Skin epidermis (tissue), 12 donors: ENCODE data around the gene CPSF3.
A peak's percentile ranks its signal among the peaks of the same experiment; 100 is the strongest.

Experiments used
- H3K27ac ChIP-seq, 21 experiments: fragments of 200-600 bp; sonication (generic) in 11 of 21; one replicate each; pipeline ENCODE4 v1.5.0; 2020; ENCODE audit warnings: mild to moderate bottlenecking in 3 of 21, inconsistent platforms in 2 of 21, moderate library complexity in 2 of 21
- H3K4me3 ChIP-seq, 7 experiments: fragments of 200-600 bp; sonication (generic) in 2 of 7; one replicate each; pipeline ENCODE4 v1.5.0; 2020; ENCODE audit warnings: inconsistent platforms in 2 of 7, mild to moderate bottlenecking in 2 of 7, moderate library complexity in 1 of 7

CPSF3 gene

DNA sequence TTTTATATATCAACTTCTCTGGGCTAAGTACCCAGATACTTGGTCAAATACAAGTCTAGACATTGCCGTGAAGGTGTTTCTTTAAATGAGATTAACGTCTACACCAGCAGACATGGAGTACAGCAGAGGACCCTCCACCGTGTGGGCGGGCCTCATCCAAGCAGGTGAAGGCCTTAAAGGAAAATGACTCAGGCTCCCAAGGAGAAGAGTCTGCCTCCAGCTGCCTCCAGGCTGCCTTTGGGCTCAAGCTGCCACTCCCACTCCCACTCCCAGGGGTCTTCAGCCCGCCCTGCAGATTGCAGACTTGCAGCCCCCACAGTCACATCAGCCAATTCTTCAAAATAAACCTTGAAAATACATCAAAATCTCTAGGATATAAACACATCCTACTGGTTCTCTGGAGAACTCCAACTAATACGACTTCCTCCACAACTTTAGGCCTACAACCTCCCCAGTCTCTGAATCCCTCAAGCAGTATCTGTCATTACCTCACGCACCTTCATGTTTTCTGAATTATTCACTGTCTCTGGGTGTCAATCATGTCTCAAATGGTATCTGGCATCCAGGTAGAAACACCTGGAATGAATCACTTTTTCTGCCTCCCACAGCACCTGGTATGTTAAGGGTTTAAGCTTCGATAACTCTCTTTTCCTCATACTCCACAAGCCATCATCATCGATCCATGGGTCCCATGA, 7.0 kb upstream of the CPSF3 start:
- Histone ChIP-seq H3K4me3 (no peak overlapping the region), H3K27ac (peak overlapping the region in 1 of 21 experiments; percentile 14)

DNA sequence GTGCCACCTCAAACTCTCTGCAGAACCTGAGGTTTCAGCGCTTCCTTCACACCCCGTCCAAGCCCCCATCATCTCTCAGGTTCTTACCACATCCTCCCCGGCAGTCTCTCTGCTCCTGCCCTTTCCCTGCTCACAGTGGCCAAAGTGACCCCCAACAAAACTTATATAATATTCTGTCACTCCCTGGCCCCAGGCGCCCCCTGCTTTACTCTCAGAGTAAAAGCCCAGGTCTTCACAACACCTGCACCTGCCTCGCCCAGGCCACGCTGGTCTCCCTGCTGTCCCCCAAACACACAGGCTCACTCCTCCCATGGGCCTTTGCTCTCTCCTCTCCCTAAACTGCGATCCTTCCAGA, 6.5 kb upstream of the CPSF3 start:
- Histone ChIP-seq H3K4me3 (no peak overlapping the region), H3K27ac (peak overlapping the region in 1 of 21 experiments; percentile 5)

DNA sequence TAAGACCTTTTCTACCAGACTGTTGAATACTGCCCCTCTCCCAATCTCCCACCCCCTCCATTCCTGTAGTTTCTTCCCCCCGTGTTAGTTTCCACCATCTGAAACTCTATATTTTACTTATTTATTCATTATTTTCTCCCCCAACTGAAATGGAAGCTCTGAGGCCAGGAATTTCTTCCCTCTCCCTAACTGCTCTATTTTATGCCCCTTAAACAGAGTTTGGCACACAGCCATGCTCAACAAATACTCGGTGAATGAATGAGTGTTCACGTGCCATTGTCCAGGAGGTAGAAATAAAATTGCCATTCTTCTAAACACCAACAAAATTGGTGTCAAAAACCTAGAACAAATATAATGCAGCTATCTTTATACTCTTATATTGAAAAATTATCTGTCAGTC, 5.7 kb upstream of the CPSF3 start:
- Histone ChIP-seq H3K4me3 (no peak overlapping the region), H3K27ac (no peak overlapping the region)

DNA sequence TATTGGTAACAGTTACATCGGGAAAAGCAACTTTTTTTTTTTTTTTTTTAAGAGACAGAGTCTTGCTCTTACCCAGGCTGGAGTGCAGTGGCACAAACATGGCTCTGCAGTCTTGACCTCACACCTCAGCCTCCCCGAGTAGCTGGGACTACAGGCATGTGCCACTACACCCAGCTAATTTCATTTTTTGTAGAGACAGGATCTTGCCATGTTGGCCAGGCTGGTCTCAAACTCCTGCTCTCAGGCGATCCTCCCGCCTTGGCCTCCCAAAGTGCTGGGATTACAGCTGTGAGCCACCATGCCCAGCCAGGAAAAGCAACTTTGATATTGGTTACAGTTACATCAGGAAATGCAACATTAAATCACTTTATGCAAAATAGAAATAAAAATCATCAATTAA, 4.7 kb upstream of the CPSF3 start:
- no peak overlapping the region for H3K27ac ChIP-seq
- no peak overlapping the region for H3K4me3 ChIP-seq

DNA sequence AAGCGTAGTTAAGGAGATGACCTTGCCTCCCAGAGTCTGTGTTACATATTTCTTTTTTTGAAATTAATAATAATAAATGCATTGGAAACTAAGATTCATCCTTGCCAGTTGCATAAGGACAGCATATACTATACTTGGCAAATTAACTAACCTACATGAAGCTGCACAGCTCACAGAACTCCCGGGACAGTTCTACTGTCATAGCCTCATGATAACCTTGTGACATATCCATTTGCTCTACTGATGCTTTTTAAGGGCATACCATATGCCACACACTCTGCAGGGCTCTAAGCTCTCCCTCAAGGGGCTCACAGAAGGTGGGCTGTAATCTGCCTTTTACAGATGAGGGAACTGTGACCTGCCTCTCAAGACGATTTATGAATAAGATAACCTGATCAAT, 3.9 kb upstream of the CPSF3 start:
- Histone ChIP-seq H3K27ac (no peak overlapping the region), H3K4me3 (no peak overlapping the region)

DNA sequence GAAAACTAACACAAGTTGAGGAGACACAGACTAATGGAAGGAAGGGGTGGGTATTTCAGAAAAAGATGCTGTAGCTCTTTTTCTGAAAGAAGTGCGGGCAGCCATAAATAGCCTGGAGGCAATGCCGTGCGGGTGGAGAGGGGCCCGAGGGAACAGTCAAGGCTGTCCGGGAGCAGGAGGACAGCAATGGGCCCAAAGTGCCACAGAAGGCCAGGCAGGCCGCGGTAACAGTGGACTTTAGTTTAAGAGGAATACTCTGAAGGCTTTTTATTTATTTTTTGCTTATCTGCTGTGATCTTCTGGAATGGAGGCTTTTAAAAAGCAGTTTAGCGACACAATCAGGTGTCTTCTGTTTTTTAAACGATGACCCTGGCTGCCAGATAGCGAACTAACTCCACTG, 3.0 kb upstream of the CPSF3 start:
- H3K4me3 ChIP-seq, result no peak overlapping the region
- H3K27ac ChIP-seq, result no peak overlapping the region

DNA sequence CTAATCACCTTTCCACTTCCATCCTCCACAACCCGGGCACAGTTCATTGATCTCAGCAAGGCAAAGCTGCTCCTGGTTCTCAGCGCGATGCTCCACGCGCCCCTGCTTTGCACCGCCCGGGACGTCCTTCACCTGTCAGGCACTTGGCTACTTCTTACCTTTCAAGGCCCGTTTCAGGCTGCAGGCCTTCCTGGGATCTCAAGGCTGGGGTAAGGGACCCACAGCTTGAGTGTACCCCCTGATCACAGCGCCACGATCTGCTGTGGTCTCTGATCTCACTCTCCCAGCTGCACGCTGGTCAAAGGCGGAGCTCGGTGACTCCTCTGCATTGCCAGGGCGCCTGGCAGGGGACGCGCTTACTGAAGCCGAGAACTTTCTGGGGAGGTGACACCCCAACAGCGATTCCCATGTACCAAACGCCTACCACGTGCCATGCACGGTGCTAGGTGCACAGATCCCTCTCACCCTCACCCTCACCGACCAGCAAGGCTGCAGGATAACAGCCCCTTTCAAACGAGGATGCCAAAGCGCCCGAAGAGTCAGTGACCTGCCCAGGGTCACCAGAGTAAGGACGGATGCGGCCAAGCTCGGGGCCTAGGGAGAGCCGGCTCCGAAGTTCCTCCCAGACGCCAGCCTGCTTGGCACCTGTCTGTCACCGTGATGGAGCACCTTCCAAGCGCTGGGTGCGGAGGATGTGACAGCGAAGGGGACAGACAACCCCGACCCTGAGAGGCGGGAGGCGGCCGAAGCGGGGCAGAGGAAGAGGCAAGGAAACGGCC, 944 bp upstream of the CPSF3 start:
- H3K27ac ChIP-seq, result peak overlapping the region; percentile 50 to 99 (median 96)
- peak overlapping the region; percentile 71 to 95 (median 90) for H3K4me3 ChIP-seq

DNA sequence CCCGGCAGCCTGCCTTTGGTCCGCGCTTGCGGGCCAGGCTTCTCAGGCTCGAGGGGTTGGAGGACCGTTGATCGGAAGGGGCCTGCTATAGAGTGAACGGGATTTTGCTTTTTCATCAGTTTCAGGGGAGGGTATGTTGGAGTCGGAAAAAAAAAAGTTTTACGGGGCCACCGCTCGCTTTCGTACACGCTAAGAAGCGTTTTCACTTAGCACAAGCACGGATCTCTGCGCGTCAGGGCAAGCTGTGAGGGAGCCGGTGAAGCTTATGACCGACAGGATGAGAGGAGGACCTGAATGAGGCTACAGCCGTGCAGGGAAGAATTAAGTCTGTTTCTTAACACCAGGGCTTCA, 443 bp downstream of the CPSF3 start:
- peak overlapping the region; percentile 54 to 99 (median 96) for H3K27ac ChIP-seq
- peak overlapping the region; percentile 71 to 95 (median 90) for H3K4me3 ChIP-seq

DNA sequence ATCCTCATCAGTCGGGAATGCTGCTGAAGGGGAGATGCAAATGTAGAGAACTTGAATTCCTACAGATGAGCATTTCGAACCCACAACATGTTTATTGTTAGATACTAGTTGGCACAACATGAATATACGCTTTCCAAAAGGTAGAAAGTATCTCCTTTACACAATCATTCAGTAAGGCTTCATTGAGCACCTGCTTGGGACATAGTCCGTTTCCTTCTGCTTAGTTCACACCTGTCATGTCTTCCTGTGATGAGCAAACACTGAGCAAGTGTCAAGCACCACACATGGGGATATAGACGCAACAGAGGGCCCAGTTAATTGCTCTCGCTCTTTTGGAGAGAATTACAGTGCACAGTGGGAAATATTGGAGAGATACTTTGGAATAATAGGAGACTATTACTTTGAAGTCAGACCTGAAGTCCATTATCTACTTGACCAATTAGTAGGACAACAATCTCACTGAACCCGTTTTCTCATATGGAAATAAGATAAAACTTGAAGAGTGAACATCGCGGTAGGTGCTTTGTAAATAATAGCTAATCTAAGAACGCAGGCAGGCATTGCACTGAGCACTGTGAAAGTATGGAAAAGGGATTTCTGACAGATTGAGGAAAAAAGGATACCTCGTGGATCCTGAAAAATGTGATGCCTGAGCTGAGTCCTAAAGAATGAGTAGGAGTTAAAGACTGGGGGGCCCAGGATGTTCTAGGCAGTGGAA, 1.2 kb downstream of the CPSF3 start:
- peak overlapping the region in 11 of 21 experiments; percentile 85 to 99 (median 96) for H3K27ac ChIP-seq

DNA sequence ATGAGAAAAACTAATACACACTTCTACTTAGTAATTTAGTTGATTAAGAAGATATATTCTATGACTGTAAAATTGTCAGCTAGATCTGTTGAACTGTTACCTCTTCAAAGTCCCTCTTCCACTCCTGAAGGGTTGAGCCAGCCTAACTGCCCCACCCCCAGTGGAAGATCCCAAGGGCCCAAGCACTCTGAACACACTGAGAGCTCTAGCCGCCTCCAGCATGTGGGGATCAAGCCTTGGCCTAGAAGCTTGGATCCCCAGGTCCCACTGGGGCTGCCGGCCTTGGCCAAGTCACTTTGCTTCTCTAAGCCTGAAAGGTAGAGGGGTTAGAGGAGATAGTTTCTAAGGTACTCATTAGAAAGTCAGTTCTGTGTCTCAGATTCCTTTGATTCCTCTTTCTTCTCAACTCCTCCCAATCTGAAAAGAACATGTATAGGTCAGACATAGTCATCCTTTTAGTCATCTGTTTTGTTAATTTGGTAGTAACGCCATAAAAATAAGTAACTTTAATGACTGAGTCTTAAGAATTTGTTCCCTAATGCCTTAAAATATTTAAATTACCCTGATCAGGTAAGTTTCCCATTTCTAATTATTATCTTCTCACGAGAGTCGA, 5.6 kb downstream of the CPSF3 start:
- H3K4me3 ChIP-seq, result no peak overlapping the region
- no peak overlapping the region for H3K27ac ChIP-seq

More for the DNA sequence above, 1.2 kb downstream of the CPSF3 start:
- H3K4me3 ChIP-seq, result peak overlapping the region; percentile 71 to 95 (median 90)

DNA sequence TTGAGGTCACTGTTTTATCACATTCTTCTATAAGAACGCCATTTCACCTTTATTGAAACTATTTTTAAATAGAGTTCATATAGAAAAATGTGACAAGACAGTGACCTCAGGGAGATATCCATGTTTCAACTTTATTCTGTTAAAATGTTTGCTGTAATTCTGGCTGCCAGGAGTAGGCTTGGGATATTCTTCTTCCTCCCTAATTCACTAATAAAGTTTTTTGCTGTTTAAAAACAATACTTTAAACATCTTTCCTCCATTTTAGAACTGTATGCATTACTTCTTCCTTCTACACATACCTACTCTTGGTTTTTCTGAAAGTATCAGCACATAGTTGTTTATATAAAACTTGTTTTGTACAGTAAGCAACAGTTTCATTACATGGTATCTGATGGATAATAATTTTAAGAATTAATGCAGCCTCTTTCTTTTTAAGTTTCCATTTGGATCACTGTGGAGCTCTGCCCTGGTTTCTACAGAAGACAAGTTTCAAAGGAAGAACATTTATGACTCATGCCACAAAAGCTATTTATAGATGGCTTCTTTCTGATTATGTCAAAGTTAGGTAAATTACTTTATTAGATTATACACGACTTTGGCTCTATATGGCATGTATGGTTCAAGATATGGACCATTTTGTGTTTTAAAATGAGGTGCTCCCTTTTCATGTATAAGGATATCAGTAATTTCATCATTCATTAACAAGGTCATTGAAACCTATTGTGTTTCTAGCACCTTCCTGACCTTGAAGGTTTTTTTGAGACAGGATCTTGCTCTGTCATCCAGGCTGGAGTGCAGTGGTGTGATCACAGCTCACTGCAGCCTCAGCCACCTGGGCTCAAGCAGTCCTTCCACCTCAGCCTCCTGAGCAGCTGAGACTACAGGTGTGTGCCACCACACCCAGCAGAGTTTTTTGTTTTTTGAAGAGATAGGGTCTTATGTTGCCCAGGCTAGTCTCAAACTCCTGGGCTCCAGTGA, 7.2 kb downstream of the CPSF3 start:
- Histone ChIP-seq H3K27ac (no peak overlapping the region), H3K4me3 (no peak overlapping the region)

DNA sequence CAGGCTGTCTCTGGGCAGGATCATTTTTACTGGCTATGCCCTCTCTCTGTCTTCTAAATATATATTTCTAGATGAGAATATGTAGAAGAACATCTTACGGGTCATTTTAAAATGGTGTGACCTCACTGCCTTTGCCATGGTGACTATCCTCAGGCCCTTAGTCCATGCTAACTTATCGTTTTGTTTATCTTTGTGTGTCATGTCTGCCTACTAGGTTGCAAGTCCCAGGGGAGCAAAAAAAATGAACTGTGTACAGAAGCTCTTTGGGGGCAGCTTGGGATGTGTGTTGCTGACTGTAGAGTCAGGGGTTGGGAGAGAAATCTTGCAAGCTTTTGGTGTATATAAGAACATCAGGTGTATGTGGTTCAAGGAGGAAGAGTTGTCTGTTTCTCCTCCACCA, 11.0 kb downstream of the CPSF3 start:
- Histone ChIP-seq H3K4me3 (no peak overlapping the region), H3K27ac (no peak overlapping the region)

DNA sequence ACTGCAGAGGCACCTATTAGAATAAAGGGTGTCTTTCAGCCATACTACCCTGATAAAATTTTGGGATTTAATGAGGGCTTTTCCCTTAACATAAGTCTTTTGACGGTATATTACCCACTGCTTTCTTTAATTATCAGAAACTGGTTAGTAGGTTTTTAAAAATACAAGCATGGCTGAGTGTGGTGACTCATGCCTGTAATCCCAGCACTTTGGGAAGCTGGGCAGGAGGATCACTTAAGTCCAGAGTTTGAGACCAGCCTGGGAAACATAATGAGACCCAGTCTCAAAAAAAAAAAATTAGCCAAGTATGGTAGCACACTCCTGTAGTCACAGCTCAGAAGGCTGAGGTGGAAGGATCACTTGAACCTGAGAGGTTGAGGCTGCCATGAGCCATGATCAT, 16.1 kb downstream of the CPSF3 start:
- H3K4me3 ChIP-seq, result no peak overlapping the region
- no peak overlapping the region for H3K27ac ChIP-seq

DNA sequence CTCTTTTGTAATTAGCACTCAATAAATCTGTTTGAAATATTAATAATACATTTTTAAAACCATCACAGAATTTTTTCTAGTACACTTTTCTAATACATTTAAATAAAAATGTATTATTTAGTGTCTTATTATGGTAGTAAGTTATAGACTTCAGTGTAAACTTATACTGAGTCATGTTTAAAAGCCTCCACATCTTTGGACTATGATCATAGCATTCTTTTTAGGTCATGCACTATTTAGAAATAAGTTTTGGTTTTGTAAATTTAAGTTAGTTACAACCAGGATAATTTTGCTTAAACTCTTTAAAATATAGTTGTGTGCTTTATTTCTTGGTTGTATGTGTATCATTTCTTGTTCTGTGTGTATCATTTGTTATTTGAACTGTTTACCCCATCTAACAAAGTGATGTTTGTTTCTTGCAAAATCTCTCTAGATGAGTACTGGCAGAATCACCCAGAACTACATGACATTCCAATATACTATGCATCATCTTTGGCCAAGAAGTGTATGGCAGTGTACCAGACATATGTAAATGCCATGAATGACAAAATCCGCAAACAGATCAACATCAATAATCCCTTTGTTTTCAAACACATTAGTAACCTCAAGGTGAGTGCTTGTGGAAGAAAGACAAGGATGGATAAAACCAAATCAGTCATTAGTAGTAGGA, 16.7 kb downstream of the CPSF3 start:
- Histone ChIP-seq H3K4me3 (no peak overlapping the region), H3K27ac (no peak overlapping the region)

DNA sequence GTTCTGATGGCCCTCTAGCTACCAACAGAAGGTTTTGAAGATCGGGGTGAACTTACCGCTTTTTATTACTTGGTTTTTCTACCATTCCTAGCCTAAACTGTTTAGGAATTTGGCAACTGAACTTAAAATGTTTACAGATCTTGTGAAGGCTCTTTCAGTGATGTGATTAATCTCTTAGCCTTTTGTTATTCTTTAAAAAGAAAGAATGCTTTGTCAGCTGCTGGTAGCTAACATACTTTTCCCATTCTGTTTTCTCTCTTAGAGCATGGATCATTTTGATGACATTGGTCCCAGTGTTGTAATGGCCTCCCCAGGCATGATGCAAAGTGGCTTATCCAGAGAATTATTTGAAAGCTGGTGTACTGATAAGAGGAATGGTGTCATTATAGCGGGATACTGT, 18.1 kb downstream of the CPSF3 start:
- no peak overlapping the region for H3K27ac ChIP-seq
- no peak overlapping the region for H3K4me3 ChIP-seq

DNA sequence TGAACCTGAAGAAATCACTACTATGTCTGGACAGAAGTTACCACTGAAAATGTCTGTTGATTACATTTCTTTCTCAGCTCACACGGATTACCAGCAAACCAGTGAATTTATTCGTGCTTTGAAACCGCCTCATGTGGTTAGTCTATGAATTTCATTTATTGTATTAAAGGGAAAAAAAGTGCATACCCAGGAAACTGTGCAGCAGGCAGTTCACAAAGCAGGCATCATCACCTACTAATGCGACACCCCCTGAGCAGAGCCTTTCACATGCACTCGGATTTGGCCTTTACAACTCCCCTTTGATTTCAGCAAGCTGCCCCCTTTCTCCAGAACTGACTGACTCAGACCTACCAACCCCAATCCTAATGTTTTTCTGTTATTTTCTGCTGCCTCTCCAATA, 20.1 kb downstream of the CPSF3 start:
- Histone ChIP-seq H3K4me3 (no peak overlapping the region), H3K27ac (no peak overlapping the region)

DNA sequence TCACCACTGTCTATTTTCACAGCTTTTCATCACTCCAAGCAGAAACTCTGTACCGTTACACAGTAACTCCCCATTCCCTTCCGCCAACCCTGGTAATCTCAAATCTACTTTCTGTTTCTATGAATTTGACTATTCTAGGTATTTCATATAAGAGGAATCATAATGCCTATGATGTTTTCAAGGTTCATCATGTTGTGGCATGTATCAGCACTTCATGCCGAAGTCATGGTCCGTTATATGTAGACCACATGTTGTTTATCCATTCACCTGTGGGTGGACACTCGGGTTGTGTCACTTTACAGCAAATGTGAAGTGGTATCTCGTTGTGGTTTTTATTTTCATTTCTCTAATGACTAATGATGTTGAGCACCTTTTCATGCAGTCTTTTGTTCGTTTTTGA, 21.6 kb downstream of the CPSF3 start:
- Histone ChIP-seq H3K27ac (peak overlapping the region in 1 of 21 experiments; percentile 6), H3K4me3 (no peak overlapping the region)

DNA sequence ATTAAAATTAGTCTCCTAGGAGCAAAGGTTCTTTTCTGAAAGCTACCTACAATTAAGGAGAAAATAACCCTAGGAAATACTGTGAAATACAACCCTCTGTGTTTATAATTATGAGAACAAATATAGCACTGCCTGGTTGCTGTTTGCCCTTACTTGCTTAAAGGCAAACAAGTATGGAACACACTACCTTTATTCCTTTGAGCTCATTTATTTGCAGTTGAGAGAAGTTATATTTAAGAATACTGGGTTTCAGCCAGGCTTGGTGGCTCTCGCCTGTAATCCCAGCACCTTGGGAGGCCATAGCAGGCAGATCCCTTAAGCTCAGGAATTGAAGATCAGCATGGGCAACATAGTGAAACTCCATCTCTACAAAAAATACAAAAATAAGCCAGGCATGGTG, 27.8 kb downstream of the CPSF3 start:
- Histone ChIP-seq H3K27ac (no peak overlapping the region), H3K4me3 (no peak overlapping the region)
